ENCODE measurements around the gene PERCC1. TPM values are rescaled to one million over a fixed set of nuclear protein-coding genes. Genes with fewer than 3 reads are reported as not detected.

The PERCC1 gene
- total RNA-seq, 1 experiment from 2014 or later, result not detected

- Histone ChIP-seq H3K9me3 (ENCODE audit: low read depth, low read length, poor library complexity, severe bottlenecking) (no peaks in the 10 kb centered on the region), H3K27ac (ENCODE audit: low read depth, low read length, poor library complexity, severe bottlenecking) (no peak overlapping the region), H3K4me3 (ENCODE audit: low read depth, low read length, poor library complexity, severe bottlenecking) (no peak overlapping the region), H3K4me1 (ENCODE audit: insufficient read depth, low read length, poor library complexity, severe bottlenecking) (no peaks in the 10 kb centered on the region), H3K36me3 (ENCODE audit: insufficient read depth, low read length, poor library complexity, severe bottlenecking) (no peaks in the 10 kb centered on the region), H3K27me3 (replicated peaks; ENCODE audit: insufficient read depth, low read depth, low read length, poor library complexity) (no peaks in the 10 kb centered on the region)
- ChIA-PET POLR2A (ENCODE audit: low non-redundant PET) (no interaction called here), CTCF (no interaction called here)
- no peak for DNase-seq (ENCODE audit: low spot score)
- no peak for TF ChIP-seq CTCF (conservative IDR thresholded peaks at IDR 0.05; ENCODE audit: low read depth, low read length)
- BruUV-seq (replicated peaks), result no TSS peak
- intact Hi-C loops (cut with micrococcal nuclease; ENCODE audit: unreplicated experiment), result no loop called here
These were observed 45.6 kb upstream of the PERCC1 start for GRCh38 chr16:1385232-1385631.

- Histone ChIP-seq H3K9me3 (ENCODE audit: low read depth, low read length, poor library complexity, severe bottlenecking) (no peaks in the 10 kb centered on the region), H3K36me3 (ENCODE audit: insufficient read depth, low read length, poor library complexity, severe bottlenecking) (no peaks in the 10 kb centered on the region), H3K4me3 (ENCODE audit: low read depth, low read length, poor library complexity, severe bottlenecking) (no peak overlapping the region), H3K4me1 (ENCODE audit: insufficient read depth, low read length, poor library complexity, severe bottlenecking) (no peaks in the 10 kb centered on the region), H3K27me3 (replicated peaks; ENCODE audit: insufficient read depth, low read depth, low read length, poor library complexity) (no peaks in the 10 kb centered on the region), H3K27ac (ENCODE audit: low read depth, low read length, poor library complexity, severe bottlenecking) (no peak overlapping the region)
- no peak for TF ChIP-seq CTCF (conservative IDR thresholded peaks at IDR 0.05; ENCODE audit: low read depth, low read length)
- TF ChIP-seq EZH2 (IDR thresholded peaks at IDR 0.05; ENCODE audit: borderline replicate concordance, low read depth, low read length, poor library complexity, severe bottlenecking), result no peak
- DNase-seq (ENCODE audit: low spot score), result no peak
- ChIA-PET POLR2A (ENCODE audit: low non-redundant PET) (no interaction called here), CTCF (no interaction called here)
- BruUV-seq (replicated peaks), result no TSS peak
- intact Hi-C loops (cut with micrococcal nuclease; ENCODE audit: unreplicated experiment), result no loop called here
These were observed 43.5 kb upstream of the PERCC1 start for GRCh38 chr16:1387331-1387730.

- ChIA-PET POLR2A (ENCODE audit: low non-redundant PET) (no interaction called here), CTCF (no interaction called here)
- intact Hi-C loops (cut with micrococcal nuclease; ENCODE audit: unreplicated experiment), result no loop called here
- no TSS peak for BruUV-seq (replicated peaks)
- Histone ChIP-seq H3K4me1 (ENCODE audit: insufficient read depth, low read length, poor library complexity, severe bottlenecking) (no peaks in the 10 kb centered on the region), H3K9me3 (ENCODE audit: low read depth, low read length, poor library complexity, severe bottlenecking) (no peaks in the 10 kb centered on the region), H3K27ac (ENCODE audit: low read depth, low read length, poor library complexity, severe bottlenecking) (no peak overlapping the region), H3K27me3 (replicated peaks; ENCODE audit: insufficient read depth, low read depth, low read length, poor library complexity) (no peaks in the 10 kb centered on the region), H3K36me3 (ENCODE audit: insufficient read depth, low read length, poor library complexity, severe bottlenecking) (no peaks in the 10 kb centered on the region), H3K4me3 (ENCODE audit: low read depth, low read length, poor library complexity, severe bottlenecking) (no peak overlapping the region)
- TF ChIP-seq EZH2 (IDR thresholded peaks at IDR 0.05; ENCODE audit: borderline replicate concordance, low read depth, low read length, poor library complexity, severe bottlenecking), result no peak
- no peak for TF ChIP-seq CTCF (conservative IDR thresholded peaks at IDR 0.05; ENCODE audit: low read depth, low read length)
- DNase-seq (ENCODE audit: low spot score), result no peak
These were observed 41.1 kb upstream of the PERCC1 start for GRCh38 chr16:1389762-1390161.

Measured in A673 (cell line).